Stimulated activated CD4-positive, alpha-beta T cell treated with anti-CD3 and anti-CD28 coated beads, Interleukin-4, amount 100 ng/mL, for 48 hours (primary cell): ENCODE results near the gene EME2.

Source experiments
- DNase-seq, 2 donors: peaks; one replicate each; pipeline ENCODE4 v3.0.0-alpha.2; 2020; ENCODE audit warnings: low read depth in 2 of 2

Gene EME2

GRCh38 chr16:1778200-1779179 is 5.9 kb downstream of the EME2 start:
- no peak for DNase-seq

GRCh38 chr16:1779234-1779701 is 6.7 kb downstream of the EME2 start:
- no peak for DNase-seq

GRCh38 chr16:1779741-1780676 is 7.4 kb downstream of the EME2 start:
- no peak for DNase-seq

- DNase-seq, result no peak
These were observed 8.1 kb downstream of the EME2 start for GRCh38 chr16:1780677-1781072.

GRCh38 chr16:1781254-1781653 is 8.6 kb downstream of the EME2 start:
- no peak for DNase-seq

GRCh38 chr16:1781758-1782407 is 9.3 kb downstream of the EME2 start:
- peak in 1 of 2 donors; percentile 28 for DNase-seq

- peak; percentile 95 to 99 for DNase-seq
These were observed 10.0 kb downstream of the EME2 start, which contains the start of the genes NUBP2 and SPSB3 for GRCh38 chr16:1782408-1783264. NUBP2 (plus strand) TSS chr16:1782960; CDS start chr16:1783021, 61 bp downstream. SPSB3 (minus strand) TSS chr16:1782571; CDS start chr16:1781483, 1,088 bp downstream.

GRCh38 chr16:1784977-1785845 is 12.6 kb downstream of the EME2 start:
- no peak for DNase-seq

GRCh38 chr16:1785846-1786170 is 13.2 kb downstream of the EME2 start:
- no peak for DNase-seq

- DNase-seq, result no peak
These were observed 13.8 kb downstream of the EME2 start for GRCh38 chr16:1786242-1787055.

- no peak for DNase-seq
These were observed 14.4 kb downstream of the EME2 start for GRCh38 chr16:1787056-1787321.

- no peak for DNase-seq
These were observed 14.9 kb downstream of the EME2 start for GRCh38 chr16:1787322-1788094.

GRCh38 chr16:1788095-1788707 is 15.6 kb downstream of the EME2 start:
- no peak for DNase-seq

GRCh38 chr16:1788708-1789100 is 16.1 kb downstream of the EME2 start:
- no peak for DNase-seq

- DNase-seq, result no peak
These were observed 17.0 kb downstream of the EME2 start for GRCh38 chr16:1789643-1790045.

GRCh38 chr16:1790261-1790610 is 17.6 kb downstream of the EME2 start:
- no peak for DNase-seq

GRCh38 chr16:1790611-1791255 is 18.1 kb downstream of the EME2 start:
- DNase-seq, result no peak
